OCI-LY1 (cell line): Measurements from ENCODE around the gene ADGRG4.

Experiments used
- EZH2 ChIP-seq: fragments of 200-600 bp; sonication (generic), shearing (Covaris generic); IDR thresholded peaks from 2 replicates; pipeline ENCODE4 v1.8.0; 2017; ENCODE audit warnings: borderline replicate concordance, mixed run types, mild to moderate bottlenecking, antibody characterized with exemption, low read length, moderate library complexity, mixed read lengths
- TF ChIP-seq, protein P1 (sequence below): fragments of 200-600 bp; sonication (generic), shearing (Covaris generic); IDR thresholded peaks from 2 replicates; pipeline ENCODE4 v1.5.1; 2017; ENCODE audit warnings: mild to moderate bottlenecking, antibody characterized with exemption, low read length, moderate library complexity, mixed read lengths

DNA sequence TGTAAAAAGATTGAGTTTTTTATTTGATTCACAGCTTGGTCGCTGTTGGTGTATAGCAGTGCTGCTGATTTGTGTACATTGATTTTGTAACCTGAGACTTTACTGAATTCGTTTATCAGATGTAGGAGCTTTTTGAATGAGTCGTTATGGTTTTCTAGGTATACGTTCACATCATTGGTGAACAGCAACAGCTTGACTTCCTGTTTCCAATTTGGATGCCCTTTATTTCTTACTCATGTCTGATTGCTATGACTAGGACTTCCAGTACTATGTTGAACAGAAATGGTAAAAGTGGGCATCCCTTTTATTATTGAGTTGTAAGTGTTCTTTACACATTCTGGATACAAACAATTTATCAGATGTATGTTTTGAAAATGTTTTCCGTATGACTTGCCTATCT, 76.0 kb downstream of the ADGRG4 start:
- TF ChIP-seq, protein P1, sequence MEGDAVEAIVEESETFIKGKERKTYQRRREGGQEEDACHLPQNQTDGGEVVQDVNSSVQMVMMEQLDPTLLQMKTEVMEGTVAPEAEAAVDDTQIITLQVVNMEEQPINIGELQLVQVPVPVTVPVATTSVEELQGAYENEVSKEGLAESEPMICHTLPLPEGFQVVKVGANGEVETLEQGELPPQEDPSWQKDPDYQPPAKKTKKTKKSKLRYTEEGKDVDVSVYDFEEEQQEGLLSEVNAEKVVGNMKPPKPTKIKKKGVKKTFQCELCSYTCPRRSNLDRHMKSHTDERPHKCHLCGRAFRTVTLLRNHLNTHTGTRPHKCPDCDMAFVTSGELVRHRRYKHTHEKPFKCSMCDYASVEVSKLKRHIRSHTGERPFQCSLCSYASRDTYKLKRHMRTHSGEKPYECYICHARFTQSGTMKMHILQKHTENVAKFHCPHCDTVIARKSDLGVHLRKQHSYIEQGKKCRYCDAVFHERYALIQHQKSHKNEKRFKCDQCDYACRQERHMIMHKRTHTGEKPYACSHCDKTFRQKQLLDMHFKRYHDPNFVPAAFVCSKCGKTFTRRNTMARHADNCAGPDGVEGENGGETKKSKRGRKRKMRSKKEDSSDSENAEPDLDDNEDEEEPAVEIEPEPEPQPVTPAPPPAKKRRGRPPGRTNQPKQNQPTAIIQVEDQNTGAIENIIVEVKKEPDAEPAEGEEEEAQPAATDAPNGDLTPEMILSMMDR = no peak
- TF ChIP-seq EZH2 = no peak
